Transverse colon (tissue), 3 donors: ENCODE results near the gene ADK.

ENCODE experiments used
- CTCF ChIP-seq, 5 experiments: fragments of 200-600 bp in 3 of 5; fragments of 450-650 bp in 2 of 5; sonication (generic) in 3 of 5; IDR thresholded peaks; 1 replicate in 2 of 5; 2 replicates in 3 of 5; pipeline ENCODE4 v1.5.1; 2016 to 2017; ENCODE audit warnings: antibody characterized with exemption in 5 of 5, inconsistent platforms in 3 of 5, mild to moderate bottlenecking in 2 of 5, moderate library complexity in 1 of 5
- EP300 ChIP-seq: sonication (generic); formaldehyde crosslinking; IDR thresholded peaks from one replicate; pipeline ENCODE4 v1.6.1; 2017; ENCODE audit warnings: antibody characterized with exemption, low read depth
- POLR2A ChIP-seq: fragments of 450-650 bp; IDR thresholded peaks from one replicate; pipeline ENCODE4 v1.6.1; 2016; ENCODE audit warnings: antibody characterized with exemption, mild to moderate bottlenecking, moderate library complexity

DNA sequence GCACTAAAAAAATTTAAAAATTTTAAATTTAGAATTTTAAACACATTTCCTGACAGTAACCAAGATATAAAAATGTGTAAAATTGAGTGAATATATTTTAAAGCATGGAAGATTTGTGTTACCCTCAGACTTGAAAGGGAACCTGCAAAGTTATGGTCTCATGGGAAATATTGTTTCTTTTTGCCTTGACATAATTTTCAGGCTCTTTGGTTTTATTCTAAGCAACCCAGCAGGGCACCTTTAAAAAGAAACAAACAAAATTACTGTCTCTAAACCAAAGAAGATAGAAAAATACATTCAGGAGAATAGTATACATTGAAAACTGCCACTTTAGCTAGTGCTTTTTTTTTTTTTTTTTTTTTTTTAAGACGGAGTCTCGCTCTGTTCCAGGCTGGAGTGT, 87.5 kb downstream of the ADK start:
- TF ChIP-seq CTCF (IDR thresholded peaks at IDR 0.05), result no peak
- TF ChIP-seq POLR2A, result no peak
- TF ChIP-seq EP300, result no peak
